Hepatocyte (in vitro differentiated cells): ENCODE measurements around the gene PES1.

Experiments used
- EZH2 ChIP-seq: fragments of 200-600 bp; sonication (generic); IDR thresholded peaks from 2 replicates; pipeline ENCODE4 v1.6.1; 2016; ENCODE audit warnings: antibody characterized with exemption, mild to moderate bottlenecking, borderline replicate concordance
- TF ChIP-seq, protein P1 (sequence below): fragments of 200-600 bp; sonication (generic); IDR thresholded peaks from 2 replicates; pipeline ENCODE4 v1.5.1; 2016; ENCODE audit warnings: antibody characterized with exemption, mild to moderate bottlenecking; ENCODE audit not compliant: poor library complexity

DNA sequence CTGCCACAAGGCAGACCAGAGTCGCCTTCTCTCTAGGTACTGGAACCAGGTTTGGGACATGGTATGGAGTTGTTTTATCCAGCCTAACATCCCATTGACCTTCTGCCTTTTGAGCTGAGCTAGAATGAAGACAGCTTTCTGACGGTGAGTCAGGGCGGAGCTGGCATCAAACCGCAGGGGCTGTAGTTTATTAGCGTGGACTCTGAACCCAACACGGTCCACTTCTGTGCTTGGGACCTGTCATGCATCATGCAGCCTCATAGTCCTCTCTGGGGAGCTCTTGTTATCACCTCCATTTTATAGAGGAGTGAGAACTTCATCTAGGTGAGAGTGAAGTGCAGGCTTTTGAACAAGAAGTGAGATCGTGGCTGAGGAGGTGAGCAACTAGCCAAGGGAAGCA, 25.6 kb downstream of the PES1 start:
- TF ChIP-seq EZH2: no peak
- TF ChIP-seq, protein P1, sequence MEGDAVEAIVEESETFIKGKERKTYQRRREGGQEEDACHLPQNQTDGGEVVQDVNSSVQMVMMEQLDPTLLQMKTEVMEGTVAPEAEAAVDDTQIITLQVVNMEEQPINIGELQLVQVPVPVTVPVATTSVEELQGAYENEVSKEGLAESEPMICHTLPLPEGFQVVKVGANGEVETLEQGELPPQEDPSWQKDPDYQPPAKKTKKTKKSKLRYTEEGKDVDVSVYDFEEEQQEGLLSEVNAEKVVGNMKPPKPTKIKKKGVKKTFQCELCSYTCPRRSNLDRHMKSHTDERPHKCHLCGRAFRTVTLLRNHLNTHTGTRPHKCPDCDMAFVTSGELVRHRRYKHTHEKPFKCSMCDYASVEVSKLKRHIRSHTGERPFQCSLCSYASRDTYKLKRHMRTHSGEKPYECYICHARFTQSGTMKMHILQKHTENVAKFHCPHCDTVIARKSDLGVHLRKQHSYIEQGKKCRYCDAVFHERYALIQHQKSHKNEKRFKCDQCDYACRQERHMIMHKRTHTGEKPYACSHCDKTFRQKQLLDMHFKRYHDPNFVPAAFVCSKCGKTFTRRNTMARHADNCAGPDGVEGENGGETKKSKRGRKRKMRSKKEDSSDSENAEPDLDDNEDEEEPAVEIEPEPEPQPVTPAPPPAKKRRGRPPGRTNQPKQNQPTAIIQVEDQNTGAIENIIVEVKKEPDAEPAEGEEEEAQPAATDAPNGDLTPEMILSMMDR: no peak
